GM19328 (cell line): Measurements from ENCODE around the gene USP37.

ENCODE experiments used
- ATAC-seq: cut with Tn5 transposase; IDR thresholded peaks from one replicate; pipeline ENCODE4 v1.9.1; 2021; ENCODE audit warnings: mild to moderate bottlenecking, moderate library complexity; ENCODE audit not compliant: unreplicated experiment

Gene USP37

GRCh38 chr2:218404351-218405085, 163.6 kb downstream of the USP37 start:
- no peak for ATAC-seq

GRCh38 chr2:218403810-218404209, 164.3 kb downstream of the USP37 start:
- ATAC-seq = no peak

- no peak for ATAC-seq
Observed at GRCh38 chr2:218402911-218403411, 165.2 kb downstream of the USP37 start.

GRCh38 chr2:218402491-218402901, 165.7 kb downstream of the USP37 start:
- no peak for ATAC-seq

- no peak for ATAC-seq
Observed at GRCh38 chr2:218401890-218402289, 166.3 kb downstream of the USP37 start.

GRCh38 chr2:218400930-218401881, 166.9 kb downstream of the USP37 start:
- no peak for ATAC-seq
